NCI-H1930 (cell line): ENCODE measurements around the gene NEDD4.
"Not testable (repeated sequence)": the region's sequence is repeated elsewhere in the genome, so short reads cannot be mapped to it uniquely, and the experiment has no call there.

ENCODE experiments used
- DNase-seq, 2 experiments: peaks; one replicate each; lab custom pipeline; 2025; lab: John Stamatoyannopoulos, UW

NEDD4 gene

DNA sequence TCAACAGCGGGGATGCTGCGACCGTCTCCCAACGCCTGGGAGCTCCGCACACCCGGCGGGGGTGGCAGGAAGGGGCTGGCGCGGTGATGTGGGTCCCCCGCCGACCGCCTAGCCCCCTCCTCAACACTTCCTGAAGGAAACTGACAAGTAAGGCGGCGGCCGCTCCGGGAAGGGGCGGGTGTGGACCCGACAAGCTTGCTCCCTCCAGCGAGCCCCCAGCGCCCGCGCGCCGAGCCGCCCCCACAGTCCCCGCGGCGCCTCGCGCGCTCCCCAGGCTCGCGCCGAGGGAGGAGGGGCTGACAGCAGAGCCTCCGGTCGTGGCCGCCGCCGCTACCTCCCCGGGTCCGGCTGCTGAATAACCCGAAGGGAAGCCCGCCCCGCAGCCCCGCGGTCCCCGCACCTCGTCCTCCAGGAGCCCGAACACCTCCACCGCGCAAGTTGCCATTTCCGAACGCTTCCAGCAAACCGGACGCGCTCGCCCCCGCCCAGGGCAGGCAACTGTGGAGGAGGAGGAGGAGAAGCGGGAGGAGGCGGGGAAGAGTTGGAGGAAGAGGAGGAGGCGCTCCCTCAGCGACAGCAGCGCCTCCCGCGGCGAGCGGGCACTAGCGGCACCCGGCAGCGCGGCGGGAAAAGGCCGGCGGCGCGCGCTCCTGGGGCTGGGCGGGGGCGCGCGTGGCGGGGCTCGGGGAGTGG, at the start of gene NEDD4:
Gene NEDD4, minus strand, starts transcription at position 502 of the 693 bp plus-strand sequence. Its CDS starts 57 bp downstream, at position 445.
- DNase-seq, result peak; percentile 21 to 69

DNA sequence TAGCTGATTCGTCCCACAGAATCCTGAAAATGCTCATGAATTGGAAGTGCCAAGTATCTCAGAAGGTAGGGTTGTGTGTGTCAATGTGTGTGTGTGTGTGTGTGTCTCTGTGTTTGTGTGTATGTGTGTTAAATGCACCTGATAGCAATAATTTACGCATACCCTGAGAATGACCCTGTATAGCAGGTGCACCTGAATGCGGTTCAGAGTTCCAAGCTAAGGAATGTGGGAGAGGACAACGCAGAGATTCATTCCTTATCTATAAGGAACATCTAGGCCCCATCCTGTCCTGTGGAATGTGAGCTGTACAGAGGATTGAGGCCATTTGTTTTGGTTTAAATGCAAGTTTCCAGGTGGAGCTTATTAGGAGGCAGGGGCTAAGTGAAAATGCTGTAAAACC, 49.1 kb upstream of the NEDD4 start:
- DNase-seq, result no peak

DNA sequence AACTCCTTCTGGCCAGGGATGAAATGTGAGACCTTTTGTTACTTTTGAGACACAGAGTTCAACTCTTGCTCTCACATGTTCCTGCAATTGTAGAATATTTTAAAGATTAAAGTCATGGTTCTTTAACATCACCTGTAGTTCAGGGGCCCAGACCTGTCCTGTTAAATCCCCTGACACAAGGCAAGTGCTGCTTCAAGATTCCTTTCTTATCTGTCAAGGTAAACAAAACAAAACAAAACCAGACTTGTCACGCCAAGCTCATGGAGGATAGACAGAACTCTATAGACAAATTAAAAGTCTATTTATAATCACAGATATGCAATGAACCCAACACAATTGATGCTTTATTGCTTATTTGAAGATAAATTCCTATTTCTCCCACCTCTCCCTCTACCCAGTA, 48.6 kb upstream of the NEDD4 start:
- no peak for DNase-seq

DNA sequence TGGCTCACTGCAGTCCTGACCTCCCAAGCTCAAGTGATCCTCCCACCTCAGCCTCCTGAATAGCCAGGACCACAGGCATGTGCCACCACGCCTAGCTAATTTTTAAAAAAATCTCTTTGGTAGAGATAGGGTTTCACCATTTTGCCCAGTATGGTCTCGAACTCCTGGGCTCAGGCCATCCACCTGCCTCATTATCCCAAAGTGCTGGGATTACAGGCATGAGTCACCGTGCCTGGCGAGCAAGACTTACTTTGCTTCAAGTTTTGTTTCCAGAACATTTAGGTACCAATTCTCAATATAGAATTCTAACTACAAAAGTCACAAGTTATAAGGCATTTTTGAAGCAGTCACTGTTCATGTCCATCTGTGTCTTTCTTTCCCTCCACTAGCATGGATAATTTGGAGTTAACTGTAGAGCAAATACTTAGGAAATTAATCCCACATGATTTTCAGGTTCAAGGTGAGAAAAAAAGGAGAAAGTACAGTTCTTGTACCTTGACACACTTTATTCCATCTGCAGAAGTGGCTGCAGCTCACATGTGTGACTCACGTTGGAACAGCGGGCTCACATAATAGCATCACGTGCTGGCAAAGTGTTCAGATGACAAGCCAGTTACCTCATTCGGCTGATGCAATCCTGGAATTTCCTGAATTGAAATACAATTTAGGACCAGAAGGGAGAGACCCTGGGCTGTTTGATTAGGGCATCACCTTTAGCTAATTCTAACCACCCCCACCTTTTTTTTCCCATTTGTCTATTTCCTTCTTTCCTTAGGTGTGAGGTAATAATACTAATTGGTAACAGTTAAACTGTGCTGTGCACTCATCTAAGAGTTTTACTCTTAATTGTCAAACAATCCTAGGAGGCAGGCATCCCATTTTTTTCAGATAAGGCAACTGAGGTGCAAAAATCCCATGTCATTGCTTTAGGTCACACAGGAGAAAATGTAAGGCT, 46.9 kb upstream of the NEDD4 start:
- DNase-seq, result peak; percentile 30 to 64

DNA sequence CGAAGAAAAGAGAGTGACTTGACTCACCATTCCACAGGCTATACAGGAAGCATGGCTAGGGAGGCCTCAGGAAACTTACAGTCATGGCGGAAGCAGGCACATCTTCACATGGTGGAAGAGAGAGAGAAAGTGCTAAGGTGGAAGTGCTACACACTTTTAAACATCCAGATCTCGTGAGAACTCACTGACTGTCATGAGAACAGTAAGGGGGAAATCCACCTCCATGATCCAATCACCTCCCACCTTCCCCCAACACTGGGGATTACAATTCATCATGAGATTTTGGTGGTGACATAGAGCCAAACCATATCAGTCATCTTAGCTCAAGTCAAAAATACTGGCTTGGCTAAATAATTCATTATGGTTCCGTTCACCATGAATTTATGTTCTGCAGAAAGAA, 45.3 kb upstream of the NEDD4 start:
- DNase-seq, result no peak

DNA sequence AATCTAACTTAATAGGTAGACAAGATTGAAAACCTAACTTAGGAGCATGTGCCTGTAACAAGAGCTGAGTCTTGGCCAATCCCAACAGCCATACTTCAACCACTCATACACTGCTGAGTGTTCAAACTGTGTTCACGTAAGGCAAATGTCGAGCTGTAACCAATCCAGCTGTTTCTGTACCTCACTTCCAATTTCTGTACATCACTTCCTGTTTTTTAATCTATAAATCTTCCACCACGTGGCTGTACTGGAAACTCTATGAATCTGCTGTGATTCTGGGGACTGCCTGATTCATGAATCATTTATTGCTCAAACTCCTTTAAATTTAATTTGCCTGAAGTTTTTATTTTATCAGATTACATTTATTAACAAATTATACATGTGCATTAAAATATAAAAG, 44.6 kb upstream of the NEDD4 start:
- DNase-seq, result no peak

DNA sequence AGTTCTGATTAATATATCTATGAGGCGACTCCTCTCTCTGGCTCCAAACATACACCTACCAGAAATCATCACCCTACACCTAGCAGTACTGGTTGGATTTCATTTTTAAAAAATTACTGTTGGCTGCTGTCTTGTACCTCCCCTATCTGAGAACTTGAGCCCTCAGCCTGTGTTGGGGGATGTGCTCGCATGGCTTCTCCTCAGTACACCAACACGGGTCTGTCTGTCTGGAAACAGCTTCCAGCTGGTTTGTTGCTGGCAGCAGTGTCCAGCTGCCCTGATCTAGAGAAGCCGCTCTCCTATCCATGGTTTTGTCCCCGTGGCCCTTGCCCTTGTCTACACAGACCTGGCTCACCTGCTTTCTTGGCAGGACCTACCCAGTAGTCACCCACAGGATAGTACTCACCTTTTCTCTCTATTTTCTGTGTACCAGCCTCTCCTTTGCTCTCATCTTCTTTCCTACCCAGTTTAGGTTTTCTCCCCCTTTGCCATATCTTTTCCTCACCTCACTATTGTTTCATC, 43.2 kb upstream of the NEDD4 start:
- DNase-seq, result no peak

DNA sequence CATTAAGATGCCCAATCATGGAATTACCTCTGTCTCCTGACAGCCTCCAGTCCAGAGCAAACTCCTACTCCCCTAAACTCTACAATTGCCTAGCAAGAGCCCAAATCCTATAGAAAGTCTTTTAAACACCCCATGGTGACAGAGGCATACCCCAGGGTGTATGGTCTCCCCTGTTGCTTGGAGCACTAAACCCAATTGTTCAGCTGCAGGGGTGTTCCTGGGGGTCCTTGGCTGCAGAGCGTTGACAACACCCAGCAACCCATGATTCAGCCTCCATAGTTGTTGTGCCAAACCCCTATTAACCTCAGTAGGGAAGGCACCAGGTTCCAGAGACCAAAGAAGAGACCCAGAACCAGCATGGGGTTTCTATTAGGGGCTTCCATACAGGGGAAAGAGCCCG, 41.8 kb upstream of the NEDD4 start:
- no peak for DNase-seq

DNA sequence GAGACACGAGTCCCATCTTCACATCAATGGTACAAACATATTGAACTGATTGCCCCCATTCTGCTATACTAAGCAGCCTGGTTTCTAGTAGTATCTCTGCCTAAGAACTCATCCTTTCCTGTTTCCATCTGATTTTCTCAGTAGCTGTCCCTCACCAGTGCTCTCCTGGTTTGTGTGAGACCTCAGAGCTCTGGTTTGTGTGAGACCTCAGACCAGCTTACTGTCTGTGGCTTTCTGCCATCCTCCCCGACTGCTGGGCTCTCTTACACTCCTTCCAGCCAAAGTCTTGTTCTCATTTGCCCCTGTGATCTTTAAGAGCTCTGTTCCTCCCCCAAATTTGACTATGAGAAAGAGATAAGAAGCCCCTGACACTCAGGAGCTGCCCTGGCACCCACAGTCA, 41.1 kb upstream of the NEDD4 start:
- DNase-seq, result no peak

DNA sequence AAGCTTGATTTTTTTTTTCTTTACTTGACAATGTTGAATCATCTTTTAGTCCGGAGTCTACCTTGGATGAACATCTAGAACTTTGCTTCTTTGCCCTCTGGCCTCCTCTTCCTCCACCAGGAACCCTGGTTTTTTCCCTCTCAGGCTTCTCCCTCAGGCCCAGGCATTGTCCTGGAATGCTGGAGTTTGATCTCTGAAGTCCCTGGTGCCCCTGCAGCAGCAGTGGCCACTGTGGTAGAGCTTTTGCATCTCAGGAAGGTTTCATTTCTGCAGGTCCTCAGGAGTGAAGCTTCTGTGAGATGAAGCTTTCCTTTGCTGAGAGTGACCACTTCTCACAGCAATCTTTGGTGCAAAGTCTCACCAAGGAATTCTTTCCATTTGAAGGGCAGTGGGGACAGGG, 39.0 kb upstream of the NEDD4 start:
- DNase-seq, result no peak

DNA sequence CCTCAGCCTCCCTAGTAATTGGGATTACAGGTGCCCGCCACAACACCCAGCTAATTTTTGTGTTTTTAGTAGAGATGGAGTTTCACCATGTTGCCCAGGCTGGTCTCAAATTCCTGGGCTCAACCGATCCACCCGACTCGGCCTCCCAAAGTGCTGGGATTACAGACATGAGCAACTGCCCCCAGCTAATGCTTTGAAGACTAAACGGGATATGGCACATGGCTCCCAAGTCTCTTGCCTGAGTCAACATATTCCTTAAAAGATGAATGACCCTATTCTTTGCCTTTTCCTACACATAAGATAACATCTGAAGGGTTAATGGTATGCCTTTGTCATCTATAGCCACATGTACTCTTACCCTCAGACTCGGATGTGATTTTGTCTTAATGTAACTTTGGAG, 38.4 kb upstream of the NEDD4 start:
- no peak for DNase-seq

DNA sequence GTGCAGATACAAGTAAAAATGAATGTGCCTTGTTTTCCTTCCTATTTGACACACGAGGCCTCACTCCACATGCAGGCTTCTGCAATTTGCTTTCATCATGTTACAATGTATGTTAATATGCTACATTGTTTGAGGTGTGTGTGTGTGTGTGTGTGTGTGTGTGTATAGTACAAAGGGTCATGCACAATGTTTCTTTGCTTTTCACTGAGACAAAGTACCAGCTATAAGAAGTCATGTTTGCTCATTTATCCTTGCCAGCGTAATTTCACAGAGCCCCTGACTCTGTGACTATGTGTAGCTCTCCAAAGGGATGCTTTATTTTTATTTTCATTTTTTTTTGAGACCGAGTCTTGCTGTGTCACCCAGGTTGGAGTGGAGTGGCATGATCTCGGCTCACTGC, 38.0 kb upstream of the NEDD4 start:
- no peak for DNase-seq

DNA sequence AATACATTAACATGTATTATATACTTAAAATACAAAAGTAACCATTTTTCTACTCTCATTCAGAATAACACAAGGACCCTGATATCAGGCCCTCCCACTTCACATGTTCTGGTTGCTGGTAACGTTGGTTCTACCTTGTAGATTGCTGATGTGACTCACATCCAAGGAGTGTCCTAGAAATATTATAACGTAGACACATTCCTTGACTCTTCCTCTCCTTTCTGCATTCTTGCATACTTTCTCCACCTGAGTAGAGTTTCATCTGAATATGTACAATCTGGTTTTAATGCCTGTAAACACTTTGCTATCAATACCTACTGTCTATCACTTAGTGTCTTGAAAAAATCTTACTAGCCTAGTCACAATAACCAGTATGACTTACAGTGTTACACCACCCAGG, 35.0 kb upstream of the NEDD4 start:
- DNase-seq, result no peak

DNA sequence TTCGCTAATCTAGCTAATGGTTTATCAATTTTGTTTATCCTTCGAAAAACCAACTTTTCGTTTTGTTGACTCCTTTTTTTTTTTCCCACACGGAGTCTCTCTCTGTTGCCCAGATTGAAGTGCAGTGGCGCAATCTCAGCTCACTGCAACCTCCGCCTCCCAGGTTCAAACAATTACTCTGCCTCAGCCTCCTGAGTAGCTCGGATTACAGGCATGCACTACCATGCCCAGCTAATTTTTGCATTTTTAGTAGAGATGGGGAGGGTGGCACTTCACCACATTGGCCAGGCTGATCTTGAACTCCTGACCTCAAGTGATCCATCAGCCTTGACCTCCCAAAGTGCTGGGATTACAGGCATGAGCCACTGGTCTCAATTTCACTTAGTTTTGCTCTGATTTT, 29.7 kb upstream of the NEDD4 start:
- DNase-seq, result not testable (repeated sequence)

DNA sequence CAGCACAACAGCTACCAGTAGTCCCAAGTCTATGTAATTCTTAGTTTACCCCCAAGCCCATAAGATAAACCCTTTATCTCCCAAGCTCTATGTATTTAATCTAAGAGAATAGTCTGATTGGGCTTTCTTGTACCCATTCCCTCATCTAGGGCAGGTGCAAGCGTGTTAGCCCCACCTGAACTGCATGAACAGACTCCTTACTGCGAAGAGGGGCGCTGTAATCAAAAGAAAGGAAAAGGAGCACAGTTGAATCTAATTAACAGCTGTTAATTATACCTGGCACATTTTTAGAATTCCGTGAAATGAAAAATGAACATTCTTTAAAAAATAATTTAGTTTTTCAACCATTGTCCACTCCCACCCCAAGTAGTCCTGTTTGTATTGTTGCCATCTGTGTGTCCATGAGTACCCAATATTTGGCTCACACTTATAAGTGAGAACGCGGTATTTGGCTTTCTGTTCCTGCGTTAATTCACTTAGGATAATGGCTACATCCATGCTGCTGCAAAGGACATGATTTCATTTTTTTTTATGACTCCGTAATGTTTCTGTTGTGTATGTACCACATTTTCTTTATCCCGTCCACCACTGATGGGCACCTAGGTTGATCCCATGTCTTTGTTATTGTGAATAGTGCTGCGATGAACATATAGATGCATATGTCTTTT, 26.5 kb upstream of the NEDD4 start:
- no peak for DNase-seq

DNA sequence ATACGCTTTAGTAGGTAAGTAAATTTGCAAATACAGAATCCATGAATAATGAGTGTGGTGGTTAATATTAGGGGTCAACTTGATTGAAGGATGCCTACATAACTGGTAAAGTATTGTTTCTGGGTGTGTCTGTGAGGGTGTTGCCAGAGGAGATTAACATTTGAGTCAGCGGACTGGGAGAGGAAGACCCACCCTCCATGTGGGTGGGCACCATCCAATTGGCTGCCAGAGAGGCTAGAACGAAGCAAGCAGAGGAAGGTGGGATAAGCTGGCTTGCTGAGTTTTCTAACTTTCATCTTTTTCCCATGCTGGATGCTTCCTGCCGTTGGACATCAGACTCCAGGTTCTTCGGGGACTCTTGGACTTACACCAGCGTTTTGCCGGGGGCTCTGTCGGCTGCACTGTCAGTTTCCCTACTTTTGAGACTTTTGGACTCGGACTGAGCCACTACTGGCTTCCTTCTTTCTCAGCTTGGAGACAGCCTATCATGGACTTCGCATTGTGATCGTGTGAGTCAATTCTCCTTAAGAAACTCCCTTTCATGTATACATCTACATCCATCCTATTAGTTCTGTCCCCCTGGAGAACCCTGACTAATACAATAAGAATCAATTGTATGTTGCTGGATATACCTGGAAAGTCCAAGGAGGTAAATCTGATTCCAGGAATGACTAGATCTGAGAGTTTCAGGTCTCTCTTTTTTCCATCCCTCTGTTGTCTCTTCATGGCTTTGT, 25.8 kb upstream of the NEDD4 start:
- DNase-seq, result no peak

DNA sequence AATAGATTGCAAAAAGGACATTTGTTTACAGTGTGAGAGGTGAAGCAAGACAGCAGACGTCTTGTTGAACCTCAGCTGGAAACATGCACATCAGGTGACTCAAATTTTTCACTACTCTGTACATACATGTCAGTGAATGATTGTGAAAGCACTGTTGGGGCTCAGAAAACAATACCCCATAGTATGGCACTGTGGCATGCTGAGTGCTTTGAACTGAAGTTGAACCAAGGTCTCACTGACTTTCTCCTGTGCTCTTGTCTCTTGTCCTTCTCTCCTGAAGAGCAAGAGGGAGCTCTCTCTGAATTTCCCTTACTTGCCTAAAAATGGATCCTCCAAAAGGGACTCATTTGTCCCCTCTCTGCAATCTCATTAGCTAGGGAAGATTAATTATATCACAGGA, 24.5 kb upstream of the NEDD4 start:
- DNase-seq, result no peak

DNA sequence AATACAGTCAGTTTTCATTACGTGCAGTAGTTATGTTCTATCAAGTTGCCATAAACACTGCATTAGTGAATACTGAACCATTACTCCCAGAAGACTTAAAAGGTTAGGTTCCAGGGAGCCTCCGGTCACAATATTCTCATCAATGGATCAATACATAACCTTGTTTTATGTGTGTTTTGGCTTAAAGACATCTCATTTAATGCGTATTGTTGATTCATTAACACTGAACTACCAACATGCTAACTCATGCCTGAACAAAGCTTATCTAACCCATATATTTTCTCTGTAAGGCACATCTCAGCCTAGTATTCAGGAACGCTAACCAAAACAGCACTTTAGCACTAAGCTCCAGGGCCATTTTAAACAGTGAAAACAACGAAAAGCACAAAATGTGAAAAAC, 24.1 kb upstream of the NEDD4 start:
- no peak for DNase-seq

DNA sequence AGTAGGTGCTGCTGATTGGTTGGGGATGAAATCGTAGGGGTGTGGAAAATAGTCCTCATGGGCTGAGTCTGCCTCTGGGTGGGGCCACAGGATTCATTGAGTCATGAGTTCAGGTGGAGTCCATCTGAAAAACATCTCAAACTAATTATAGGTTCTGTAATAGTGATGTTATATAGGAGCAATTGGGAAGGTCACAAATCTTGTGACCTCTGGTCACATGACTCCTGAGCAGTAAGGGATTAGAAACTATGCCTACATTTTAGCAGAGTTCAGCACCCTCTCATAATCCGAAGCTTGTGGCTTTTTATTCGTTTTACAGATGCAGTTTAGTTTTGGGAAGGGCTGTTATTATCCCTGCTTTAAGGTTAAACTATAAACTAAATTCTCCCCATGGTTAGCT, 22.9 kb upstream of the NEDD4 start:
- DNase-seq, result no peak

DNA sequence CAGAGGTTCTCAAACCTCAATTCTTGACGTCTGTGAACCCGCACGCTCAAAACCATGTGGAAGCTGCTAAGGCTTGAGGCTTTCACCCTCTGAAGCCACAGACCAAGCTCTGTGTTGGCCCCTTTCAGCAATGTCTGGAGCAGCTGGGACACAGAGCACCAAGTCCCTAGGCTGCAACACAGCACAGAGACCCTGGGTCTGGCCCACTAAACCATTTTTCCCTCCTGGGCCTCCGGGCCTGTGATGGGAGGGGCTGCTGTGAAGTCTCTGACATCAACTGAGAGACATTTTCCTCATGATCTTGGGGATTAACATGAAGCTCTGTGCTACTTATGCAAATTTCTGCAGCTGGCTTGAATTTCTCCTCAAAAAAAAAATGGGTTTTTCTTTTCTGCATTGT, 21.3 kb upstream of the NEDD4 start:
- no peak for DNase-seq

DNA sequence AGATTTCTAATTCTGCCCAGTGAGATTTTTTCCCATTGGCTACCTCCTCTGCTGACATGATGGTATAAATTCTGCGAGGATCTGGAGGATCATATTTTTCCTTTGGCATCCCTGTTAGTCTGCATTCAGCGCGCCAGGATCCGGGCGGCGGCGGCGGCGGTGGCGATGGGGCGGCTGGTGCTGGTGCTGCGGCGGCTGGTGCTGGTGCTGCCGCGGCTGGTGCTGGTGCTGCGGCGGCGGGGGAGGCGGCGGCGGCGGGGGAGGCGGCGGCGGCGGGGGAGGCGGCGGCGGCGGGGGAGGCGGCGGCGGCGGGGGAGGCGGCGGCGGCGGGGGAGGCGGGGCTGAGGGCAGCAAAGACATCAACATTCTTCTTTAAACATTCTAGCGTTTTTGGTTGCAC, 13.6 kb upstream of the NEDD4 start:
- not testable (repeated sequence) for DNase-seq

DNA sequence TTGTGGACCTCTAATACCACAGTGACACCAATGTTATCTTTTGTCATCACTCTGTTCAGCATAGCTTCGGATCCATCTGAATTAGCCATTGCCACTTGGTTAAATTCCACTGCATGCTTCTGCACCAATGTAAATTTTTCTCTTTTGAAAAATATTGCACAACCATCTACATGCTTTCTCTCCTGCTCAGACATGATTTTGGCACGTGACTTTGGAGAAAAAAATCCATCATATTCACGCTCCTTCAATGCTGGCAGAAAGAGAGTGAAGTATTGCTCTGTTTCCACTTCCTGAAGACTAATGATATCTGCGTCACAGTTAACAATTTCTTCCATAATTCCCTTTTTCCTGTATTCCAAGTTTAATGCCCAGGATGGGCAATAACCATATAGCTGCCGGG, 13.0 kb upstream of the NEDD4 start:
- DNase-seq, result not testable (repeated sequence)
